CD4-positive, alpha-beta T cell (primary cell): ENCODE data around the gene USP33. TPM values are rescaled to one million over a fixed set of nuclear protein-coding genes. Genes with fewer than 3 reads are reported as not detected.

ENCODE experiments used
- ATAC-seq: fragments of 200-7000 bp; cut with Tn5 transposase; one replicate; pipeline ENCODE4 v1.10.0; 2022; ENCODE audit warnings: mild to moderate bottlenecking; ENCODE audit not compliant: poor library complexity
- CTCF ChIA-PET: fragments of 350-600 bp; sonication (Branson Sonifier 250); formaldehyde crosslinking; loops from one replicate; lab custom pipeline; 2021; ENCODE audit warnings: antibody characterized with exemption, inconsistent platforms; lab: Charles Lee
- POLR2A ChIA-PET: fragments of 350-600 bp; sonication (Branson Sonifier 250); formaldehyde crosslinking; loops from one replicate; lab custom pipeline; 2021; ENCODE audit warnings: antibody characterized with exemption, inconsistent platforms; lab: Charles Lee
- DNase-seq, 14 experiments: peaks; one replicate each; pipeline ENCODE4 v3.0.0-alpha.2; 2013 to 2020; ENCODE audit warnings: mixed read lengths in 2 of 14
- H3K27ac ChIP-seq, 2 donors: one replicate each; pipeline versions ENCODE4 v1.5.1 to v1.7.0; 2013; ENCODE audit warnings: low read length in 2 of 2, low read depth in 1 of 2, mild to moderate bottlenecking in 1 of 2
- H3K27me3 ChIP-seq, 2 experiments: 1 replicate in 1 of 2; 2 replicates in 1 of 2; pipeline versions ENCODE4 v1.6.1 to v1.7.0; 2013; ENCODE audit warnings: low read length in 2 of 2, control low read depth in 1 of 2, mild to moderate bottlenecking in 1 of 2, moderate library complexity in 1 of 2; ENCODE audit not compliant: insufficient read depth in 2 of 2, control insufficient read depth in 1 of 2
- H3K36me3 ChIP-seq: one replicate; pipeline ENCODE4 v1.6.1; 2013; ENCODE audit warnings: low read length, control low read depth; ENCODE audit not compliant: insufficient read depth
- H3K4me1 ChIP-seq: one replicate; pipeline ENCODE4 v1.6.1; 2013; ENCODE audit warnings: low read length, control low read depth; ENCODE audit not compliant: insufficient read depth
- H3K4me3 ChIP-seq: one replicate; pipeline ENCODE4 v1.5.1; 2013; ENCODE audit warnings: mild to moderate bottlenecking, low read length, moderate library complexity
- H3K9me3 ChIP-seq, 2 experiments: 1 replicate in 1 of 2; 2 replicates in 1 of 2; pipeline versions ENCODE4 v1.6.1 to v1.7.0; 2013; ENCODE audit warnings: low read length in 2 of 2, mild to moderate bottlenecking in 2 of 2, control low read depth in 1 of 2, moderate library complexity in 1 of 2; ENCODE audit not compliant: control insufficient read depth in 1 of 2, insufficient read depth in 1 of 2
- H3K27ac Mint-ChIP-seq: one replicate; pipeline ENCODE4 v1.8.0; 2020; ENCODE audit warnings: mixed read lengths
- H3K27me3 Mint-ChIP-seq: one replicate; pipeline ENCODE4 v1.8.0; 2021; ENCODE audit warnings: mixed read lengths
- H3K36me3 Mint-ChIP-seq: one replicate; pipeline ENCODE4 v1.8.0; 2021; ENCODE audit warnings: low read depth, mixed read lengths
- H3K4me1 Mint-ChIP-seq: one replicate; pipeline ENCODE4 v1.8.0; 2021; ENCODE audit warnings: low read depth, mixed read lengths
- H3K4me3 Mint-ChIP-seq: one replicate; pipeline ENCODE4 v1.8.0; 2020; ENCODE audit warnings: mild to moderate bottlenecking, mixed read lengths
- H3K9me3 Mint-ChIP-seq: one replicate; pipeline ENCODE4 v1.8.0; 2020; ENCODE audit warnings: mixed read lengths
- CTCF ChIP-seq: fragments of 200-600 bp; IDR thresholded peaks from one replicate; pipeline ENCODE4 v1.8.0; 2022; ENCODE audit warnings: antibody characterized with exemption, mild to moderate bottlenecking
- intact Hi-C, 2 experiments: fragments of 100-400 bp; cut with DNase I in 1 of 2; cut with micrococcal nuclease in 1 of 2; formaldehyde crosslinking; loops; one replicate each; pipeline versions ENCODE4 v1.15.1 to v1.9.0; 2023 to 2025; cut with DNase I, micrococcal nuclease
- polyA plus RNA-seq, 2 donors: library from polyadenylated mRNA; unstranded; fragments of 120-200 nt; gene quantifications; one replicate each; pipeline ENCODE4 v1.2.1, GENCODE V29; 2013
- total RNA-seq, 174 experiments: library from RNA in 2 of 174; stranded (reverse) in 2 of 174; gene quantifications; one replicate each; pipeline ENCODE4 v1.2.3 and lab custom pipeline; 2021 to 2026

USP33 gene
- 10 to 100 TPM; 69.7 to 71.6 TPM for total RNA-seq
- polyA plus RNA-seq (2013, experiment 1 of 2) = 66.3 TPM
- 61.0 TPM for polyA plus RNA-seq (2013, experiment 2 of 2)
- total RNA-seq (lab: John Stamatoyannopoulos, UW) = 58.5 to 278 (median 163) reads per million in 172 experiments

DNA sequence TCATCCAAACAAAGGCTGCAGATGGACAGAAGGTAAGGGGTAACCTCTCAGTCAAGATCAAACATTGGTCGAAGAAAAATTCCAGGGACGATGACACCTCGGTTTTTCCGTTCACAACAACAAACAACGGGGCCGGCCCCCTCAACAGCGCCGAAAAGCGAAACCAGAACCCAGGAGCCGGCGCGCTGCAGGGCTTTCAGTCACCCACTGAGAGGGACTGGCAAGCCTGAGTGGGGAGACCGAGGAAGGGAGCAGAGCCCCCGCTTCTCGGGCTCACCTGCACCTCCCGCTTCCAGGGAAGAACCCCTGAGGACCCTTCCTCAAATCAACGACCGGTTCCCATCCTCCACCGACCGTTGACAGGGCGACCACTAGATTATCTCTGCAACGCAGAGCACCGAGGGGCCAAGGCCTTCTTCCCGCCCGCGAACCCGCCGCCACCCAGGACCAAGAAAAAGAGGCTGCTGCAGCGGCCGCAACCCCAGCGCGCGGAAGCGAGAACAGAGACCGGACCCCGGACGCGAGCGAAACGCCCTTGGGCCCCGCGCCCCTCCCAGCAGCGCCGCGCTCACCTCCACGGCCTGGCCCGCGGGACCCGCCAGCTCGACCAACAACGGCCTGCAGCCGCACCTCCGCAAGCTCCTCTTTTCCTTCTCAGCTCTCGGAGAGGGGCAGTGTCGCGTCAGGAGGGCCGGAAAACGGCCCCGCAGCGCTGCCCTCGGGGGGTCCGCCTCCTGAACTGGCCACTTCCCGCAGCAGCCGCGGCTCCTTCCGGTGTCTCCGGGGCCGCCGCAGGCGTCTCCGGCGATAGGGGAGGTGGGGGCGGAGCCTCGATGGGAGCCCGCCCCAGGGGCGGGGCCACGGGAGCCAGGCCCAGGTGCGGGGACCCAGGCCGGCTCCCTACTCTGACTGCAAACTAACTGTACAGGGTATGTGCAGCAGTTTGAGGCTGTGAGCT is at the start of gene USP33:
USP33 (minus strand) TSS at position 782 of the 958 bp plus-strand sequence. CDS start 18,155 bp downstream, outside the sequence.
- Histone ChIP-seq H3K27me3 (no peaks in the 10 kb centered on the region), H3K36me3 (peaks cover 2% of the 10 kb centered on the region), H3K27ac (peak within 1 kb of the TSS; percentile 29 to 88), H3K9me3 (no peaks in the 10 kb centered on the region), H3K4me3 (peak within 1 kb of the TSS; percentile 80), H3K4me1 (peaks cover 23% of the 10 kb centered on the region)
- DNase-seq = peak; percentile 86 to 97 (median 92)
- TF ChIP-seq CTCF = no peak
- H3K36me3 Mint-ChIP-seq = peaks cover 9% of the 10 kb centered on the region
- no peaks in the 10 kb centered on the region for H3K27me3 Mint-ChIP-seq
- H3K4me1 Mint-ChIP-seq = peaks cover 57% of the 10 kb centered on the region
- peak within 1 kb of the TSS; percentile 87 for H3K27ac Mint-ChIP-seq
- ChIA-PET POLR2A (interaction anchor here (0.5 to 3.0 kb wide), 9 partner anchors 9 to 245 kb away, joined by 3 to 24 read pairs (median 6); partner anchors contain the start of genes DNAJB4, FUBP1, MIGA1 and ZZZ3), CTCF (no interaction called here)
- peak within 1 kb of the TSS; percentile 90 for H3K4me3 Mint-ChIP-seq
- no peaks in the 10 kb centered on the region for H3K9me3 Mint-ChIP-seq
- ATAC-seq = peak; percentile 95
- intact Hi-C loops = loop anchor here (1.0 to 10.0 kb wide), 7 partner anchors 20 to 1682 kb away; partner anchors contain the start of genes MIGA1 (in 2 of the 2), DNAJB4 (in 1 of the 2), FUBP1 (in 1 of the 2) and IFI44 (in 1 of the 2)

- intact Hi-C loops = no loop called here
- H3K27me3 ChIP-seq = no peaks in the 10 kb centered on the region
- H3K4me1 ChIP-seq = no peaks in the 10 kb centered on the region
- DNase-seq (no peak), ATAC-seq (no peak)
- ChIA-PET POLR2A (interaction anchor here (1.0 kb wide), 1 partner anchor 44 kb away, joined by 5 read pairs; no protein-coding TSS in a partner anchor), CTCF (no interaction called here)
- H3K9me3 Mint-ChIP-seq = no peaks in the 10 kb centered on the region
- H3K27ac Mint-ChIP-seq = no peak overlapping the region
- no peak overlapping the region for H3K27ac ChIP-seq
- peaks cover 67% of the 10 kb centered on the region for H3K36me3 ChIP-seq
- no peak overlapping the region for H3K4me3 Mint-ChIP-seq
- H3K4me1 Mint-ChIP-seq = peaks cover 13% of the 10 kb centered on the region
- TF ChIP-seq CTCF = no peak
- H3K27me3 Mint-ChIP-seq = no peaks in the 10 kb centered on the region
- H3K36me3 Mint-ChIP-seq = peaks cover 69% of the 10 kb centered on the region
- no peak overlapping the region for H3K4me3 ChIP-seq
- H3K9me3 ChIP-seq = no peaks in the 10 kb centered on the region
Observed at GRCh38 chr1:77803371-77803770, 43.7 kb upstream of the USP33 start.

DNA sequence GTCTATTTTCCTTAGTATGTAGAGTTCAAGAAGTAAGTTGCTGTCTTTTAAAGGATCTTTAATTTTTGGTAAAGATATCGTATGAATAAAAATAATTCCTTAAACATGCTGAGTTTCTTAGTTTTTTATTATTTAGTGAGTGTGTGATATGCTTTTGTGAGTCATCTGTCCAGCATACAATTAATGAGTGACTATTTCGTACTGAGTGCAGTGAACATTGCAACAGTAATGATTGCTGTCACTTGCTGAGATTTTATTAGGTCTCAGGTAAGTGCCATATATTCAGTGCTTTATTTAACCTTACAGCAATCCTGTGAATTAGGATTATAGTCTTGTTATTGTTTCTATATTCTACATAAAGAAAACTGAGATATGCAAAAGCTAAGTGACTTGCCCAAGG is 42.4 kb upstream of the USP33 start:
- ChIA-PET POLR2A (no interaction called here), CTCF (no interaction called here)
- no peak overlapping the region for H3K27ac ChIP-seq
- no peaks in the 10 kb centered on the region for H3K9me3 Mint-ChIP-seq
- no peaks in the 10 kb centered on the region for H3K27me3 ChIP-seq
- H3K4me3 ChIP-seq = no peak overlapping the region
- no peaks in the 10 kb centered on the region for H3K27me3 Mint-ChIP-seq
- intact Hi-C loops = no loop called here
- no peaks in the 10 kb centered on the region for H3K4me1 ChIP-seq
- ATAC-seq (no peak), DNase-seq (no peak)
- H3K4me3 Mint-ChIP-seq = no peak overlapping the region
- TF ChIP-seq CTCF = no peak
- peaks cover 67% of the 10 kb centered on the region for H3K36me3 Mint-ChIP-seq
- no peaks in the 10 kb centered on the region for H3K9me3 ChIP-seq
- peaks cover 25% of the 10 kb centered on the region for H3K4me1 Mint-ChIP-seq
- no peak overlapping the region for H3K27ac Mint-ChIP-seq
- H3K36me3 ChIP-seq = peaks cover 58% of the 10 kb centered on the region
